H1 (cell line): ENCODE measurements around the gene MAP3K1. TPM values are rescaled to one million over a fixed set of nuclear protein-coding genes. Genes with fewer than 3 reads are reported as not detected.

Experiments
- KDM1A ChIP-seq: fragments of 200-600, 300-600 bp; sonication (generic); IDR thresholded peaks from 2 replicates; pipeline ENCODE4 v1.7.1; 2016; ENCODE audit warnings: mild to moderate bottlenecking, low read length, borderline replicate concordance
- RBBP5 ChIP-seq: IDR thresholded peaks from 2 replicates; pipeline ENCODE4 v1.7.1; 2012; ENCODE audit warnings: low read depth, mild to moderate bottlenecking, inconsistent platforms, low read length, moderate library complexity, borderline replicate concordance
- polyA plus RNA-seq, 7 experiments: library from polyadenylated mRNA; depleted of rRNA in 3 of 7; stranded (reverse) in 5 of 7; unstranded in 2 of 7; fragments of >200 nt in 5 of 7; fragments of 200-250 nt in 2 of 7; gene quantifications; 1 replicate in 5 of 7; 2 replicates in 1 of 7; 4 replicates in 1 of 7; pipeline versions ENCODE4 v1.2.1 to v1.2.3, GENCODE V29; 2011 to 2013; ENCODE audit warnings: missing spikeins in 2 of 7, mixed read lengths in 2 of 7
- total RNA-seq: library from RNA; stranded (reverse); fragmentation: NEBNext Ultra II Directional; extraction: Animal tissue kit (Norgen Biotek cat#: 25700); gene quantifications from 2 replicates; pipeline ENCODE4 v1.2.1, GENCODE V29; 2021

The MAP3K1 gene
- total and polyA plus RNA-seq, 2 of the 8 experiments (the other 6 are each of a cell fraction or from before 2014, with no cell fraction given) = 3.9 to 11.8 TPM

DNA sequence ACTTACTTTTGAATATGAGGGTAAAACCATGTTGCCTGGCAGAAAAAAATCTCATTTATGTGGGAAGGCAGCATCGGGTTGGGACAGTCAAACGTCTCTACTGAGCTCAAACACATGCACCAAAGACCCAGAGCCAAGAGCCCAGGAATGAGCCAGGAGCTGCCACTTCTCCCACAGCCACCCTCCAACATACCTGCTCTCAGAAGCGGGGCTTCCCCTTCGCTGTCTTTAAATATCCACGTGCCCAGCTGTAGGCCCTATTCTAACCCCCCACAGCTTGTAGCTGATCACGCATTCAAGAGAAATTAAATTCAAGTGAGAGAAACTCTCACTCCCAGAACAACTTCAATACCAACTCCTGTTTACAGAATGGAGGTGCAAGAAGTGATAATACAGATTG, 42.6 kb upstream of the MAP3K1 start (continued):
- TF ChIP-seq RBBP5 (no peak), KDM1A (no peak)
